ENCODE measurements around the gene ADAMTS7. TPM values are rescaled to one million over a fixed set of nuclear protein-coding genes. Genes with fewer than 3 reads are reported as not detected.

ADAMTS7 gene
- total RNA-seq, 1 experiment from 2014 or later: 4.2 TPM

DNA sequence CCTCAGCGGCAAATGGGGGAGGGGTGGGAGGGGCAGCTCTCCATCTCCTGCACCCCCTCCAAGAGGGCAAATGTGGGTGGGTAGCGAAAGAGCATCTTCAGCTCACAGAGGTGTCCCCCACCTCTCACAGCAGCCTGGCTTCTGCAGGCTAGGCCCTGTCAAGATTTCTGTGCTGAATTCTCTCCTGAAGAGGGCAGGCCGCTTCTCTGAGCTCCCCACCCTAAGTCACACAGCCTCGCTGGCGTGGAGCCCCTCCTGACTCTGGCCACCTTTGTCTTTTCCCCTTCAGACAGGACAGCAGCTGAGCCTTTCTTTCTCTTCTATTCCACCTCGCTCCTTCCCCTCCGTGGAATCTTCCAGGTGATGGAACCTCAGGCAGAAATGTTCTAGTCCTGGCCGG is 26.3 kb upstream of the ADAMTS7 start:
- ATAC-seq: no peak
- no peaks in the 10 kb centered on the region for H3F3A ChIP-seq (ENCODE audit: low read length, unreplicated experiment)
- CTCF ChIA-PET: no interaction called here

DNA sequence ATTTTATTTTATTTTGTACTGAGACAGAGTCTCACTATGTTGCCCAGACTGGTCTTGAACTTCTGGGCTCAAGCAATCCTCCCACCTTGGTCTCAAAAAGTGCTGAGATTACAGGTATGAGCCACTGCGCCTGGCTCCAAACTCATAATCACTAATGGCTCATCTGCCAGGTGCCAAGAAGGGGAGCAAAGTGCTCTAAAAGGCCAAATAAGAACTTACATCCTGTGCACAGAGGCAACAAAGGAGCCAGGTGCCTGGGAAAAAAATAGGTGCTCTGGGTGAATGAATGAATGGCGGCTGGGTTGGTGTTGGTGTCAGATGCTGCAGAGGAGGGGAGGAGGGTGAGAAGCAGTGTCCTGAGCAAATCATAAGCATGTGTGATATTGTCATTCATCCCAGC is 25.9 kb upstream of the ADAMTS7 start:
- no peak for ATAC-seq
- Histone ChIP-seq H3K9me2 (replicated peaks; ENCODE audit: low read length) (no peaks in the 10 kb centered on the region), H3K9me3 (ENCODE audit: low read length) (no peaks in the 10 kb centered on the region), H3K79me2 (ENCODE audit: low read length) (no peaks in the 10 kb centered on the region), H3K4me2 (ENCODE audit: low read length) (no peak overlapping the region), H2AFZ (ENCODE audit: low read length) (no peak overlapping the region), H3K27me3 (ENCODE audit: low read length) (no peaks in the 10 kb centered on the region), H3K36me3 (ENCODE audit: low read depth, low read length) (no peaks in the 10 kb centered on the region), H3K27ac (ENCODE audit: low read length) (no peak overlapping the region), H3K4me1 (ENCODE audit: insufficient read depth, low read length) (no peaks in the 10 kb centered on the region), H3K4me3 (ENCODE audit: low read length) (no peak overlapping the region), H4K20me1 (ENCODE audit: low read length) (no peaks in the 10 kb centered on the region), H3F3A (ENCODE audit: low read length, unreplicated experiment) (no peaks in the 10 kb centered on the region), H3K9ac (ENCODE audit: low read length) (no peak overlapping the region)
- CTCF ChIA-PET: no interaction called here
- no TSS peak for BruUV-seq (replicated peaks)
- no peak for DNase-seq
- intact Hi-C loops (cut with micrococcal nuclease): no loop called here
- TF ChIP-seq EZH2phosphoT487 (IDR thresholded peaks at IDR 0.05; ENCODE audit: borderline replicate concordance, low read length) (no peak), EZH2 (IDR thresholded peaks at IDR 0.05; ENCODE audit: low read length, unreplicated experiment) (no peak)
- TF ChIP-seq, protein P1, sequence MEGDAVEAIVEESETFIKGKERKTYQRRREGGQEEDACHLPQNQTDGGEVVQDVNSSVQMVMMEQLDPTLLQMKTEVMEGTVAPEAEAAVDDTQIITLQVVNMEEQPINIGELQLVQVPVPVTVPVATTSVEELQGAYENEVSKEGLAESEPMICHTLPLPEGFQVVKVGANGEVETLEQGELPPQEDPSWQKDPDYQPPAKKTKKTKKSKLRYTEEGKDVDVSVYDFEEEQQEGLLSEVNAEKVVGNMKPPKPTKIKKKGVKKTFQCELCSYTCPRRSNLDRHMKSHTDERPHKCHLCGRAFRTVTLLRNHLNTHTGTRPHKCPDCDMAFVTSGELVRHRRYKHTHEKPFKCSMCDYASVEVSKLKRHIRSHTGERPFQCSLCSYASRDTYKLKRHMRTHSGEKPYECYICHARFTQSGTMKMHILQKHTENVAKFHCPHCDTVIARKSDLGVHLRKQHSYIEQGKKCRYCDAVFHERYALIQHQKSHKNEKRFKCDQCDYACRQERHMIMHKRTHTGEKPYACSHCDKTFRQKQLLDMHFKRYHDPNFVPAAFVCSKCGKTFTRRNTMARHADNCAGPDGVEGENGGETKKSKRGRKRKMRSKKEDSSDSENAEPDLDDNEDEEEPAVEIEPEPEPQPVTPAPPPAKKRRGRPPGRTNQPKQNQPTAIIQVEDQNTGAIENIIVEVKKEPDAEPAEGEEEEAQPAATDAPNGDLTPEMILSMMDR (conservative IDR thresholded peaks at IDR 0.05; ENCODE audit: low read depth, low read length): no peak
- POLR2A ChIA-PET (ENCODE audit: unreplicated experiment): no interaction called here

More for the DNA sequence above, 26.3 kb upstream of the ADAMTS7 start:
- no peaks in the 10 kb centered on the region for H3K9me3 ChIP-seq (ENCODE audit: low read length)
- intact Hi-C loops (cut with micrococcal nuclease): no loop called here
- DNase-seq: no peak
- no peak for TF ChIP-seq EZH2phosphoT487 (IDR thresholded peaks at IDR 0.05; ENCODE audit: borderline replicate concordance, low read length)
- TF ChIP-seq, protein P1 (conservative IDR thresholded peaks at IDR 0.05; ENCODE audit: low read depth, low read length): no peak
- no peak for TF ChIP-seq EZH2 (IDR thresholded peaks at IDR 0.05; ENCODE audit: low read length, unreplicated experiment)
- no TSS peak for BruUV-seq (replicated peaks)
- no peaks in the 10 kb centered on the region for H3K9me2 ChIP-seq (replicated peaks; ENCODE audit: low read length)
- H3K27me3 ChIP-seq (ENCODE audit: low read length): no peaks in the 10 kb centered on the region
- no peaks in the 10 kb centered on the region for H4K20me1 ChIP-seq (ENCODE audit: low read length)
- no peak overlapping the region for H3K4me3 ChIP-seq (ENCODE audit: low read length)
- no peak overlapping the region for H3K9ac ChIP-seq (ENCODE audit: low read length)
- no peaks in the 10 kb centered on the region for H3K36me3 ChIP-seq (ENCODE audit: low read depth, low read length)
- no peak overlapping the region for H3K4me2 ChIP-seq (ENCODE audit: low read length)
- H3K4me1 ChIP-seq (ENCODE audit: insufficient read depth, low read length): no peaks in the 10 kb centered on the region
- H2AFZ ChIP-seq (ENCODE audit: low read length): no peak overlapping the region
- POLR2A ChIA-PET (ENCODE audit: unreplicated experiment): no interaction called here
- H3K27ac ChIP-seq (ENCODE audit: low read length): no peak overlapping the region
- no peaks in the 10 kb centered on the region for H3K79me2 ChIP-seq (ENCODE audit: low read length)

DNA sequence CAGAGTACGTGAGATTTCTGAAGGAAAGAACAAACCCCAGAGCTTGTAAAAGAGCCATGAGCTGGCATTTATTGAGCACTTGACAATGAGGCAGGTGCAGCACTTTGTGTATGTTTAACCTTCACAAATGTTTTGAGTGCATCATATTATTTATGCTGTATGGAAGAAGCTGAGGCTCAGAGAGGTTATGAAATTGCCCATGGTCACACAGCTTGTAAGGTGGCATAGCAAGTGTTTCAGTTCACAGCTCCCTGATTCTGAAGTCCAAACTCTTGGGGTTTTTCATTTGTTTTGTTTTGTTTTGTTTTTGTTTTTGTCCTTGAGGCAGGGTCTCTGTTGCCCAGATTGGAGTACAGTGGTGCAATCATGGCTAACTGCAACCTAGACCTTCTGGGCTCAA is 25.1 kb upstream of the ADAMTS7 start:
- ChIA-PET POLR2A (ENCODE audit: unreplicated experiment) (no interaction called here), CTCF (interaction anchor here (1.0 kb wide), 1 partner anchor 28 kb away, joined by 3 read pairs; no protein-coding TSS in a partner anchor)
- Histone ChIP-seq H3K4me3 (ENCODE audit: low read length) (no peak overlapping the region), H3K9ac (ENCODE audit: low read length) (no peak overlapping the region), H3K36me3 (ENCODE audit: low read depth, low read length) (no peaks in the 10 kb centered on the region), H3F3A (ENCODE audit: low read length, unreplicated experiment) (no peaks in the 10 kb centered on the region), H3K9me3 (ENCODE audit: low read length) (no peaks in the 10 kb centered on the region), H3K4me2 (ENCODE audit: low read length) (no peak overlapping the region), H2AFZ (ENCODE audit: low read length) (no peak overlapping the region), H3K27ac (ENCODE audit: low read length) (no peak overlapping the region), H3K4me1 (ENCODE audit: insufficient read depth, low read length) (no peaks in the 10 kb centered on the region), H3K79me2 (ENCODE audit: low read length) (no peaks in the 10 kb centered on the region), H3K9me2 (replicated peaks; ENCODE audit: low read length) (no peaks in the 10 kb centered on the region), H3K27me3 (ENCODE audit: low read length) (no peaks in the 10 kb centered on the region), H4K20me1 (ENCODE audit: low read length) (no peaks in the 10 kb centered on the region)
- BruUV-seq (replicated peaks): no TSS peak
- ATAC-seq: no peak
- TF ChIP-seq EZH2 (IDR thresholded peaks at IDR 0.05; ENCODE audit: low read length, unreplicated experiment) (no peak), EZH2phosphoT487 (IDR thresholded peaks at IDR 0.05; ENCODE audit: borderline replicate concordance, low read length) (no peak)
- TF ChIP-seq, protein P1 (conservative IDR thresholded peaks at IDR 0.05; ENCODE audit: low read depth, low read length): no peak
- DNase-seq: no peak
- intact Hi-C loops (cut with micrococcal nuclease): no loop called here

Measured in PC-3 (cell line).